ENCODE results near the gene IER5.

Gene IER5

DNA sequence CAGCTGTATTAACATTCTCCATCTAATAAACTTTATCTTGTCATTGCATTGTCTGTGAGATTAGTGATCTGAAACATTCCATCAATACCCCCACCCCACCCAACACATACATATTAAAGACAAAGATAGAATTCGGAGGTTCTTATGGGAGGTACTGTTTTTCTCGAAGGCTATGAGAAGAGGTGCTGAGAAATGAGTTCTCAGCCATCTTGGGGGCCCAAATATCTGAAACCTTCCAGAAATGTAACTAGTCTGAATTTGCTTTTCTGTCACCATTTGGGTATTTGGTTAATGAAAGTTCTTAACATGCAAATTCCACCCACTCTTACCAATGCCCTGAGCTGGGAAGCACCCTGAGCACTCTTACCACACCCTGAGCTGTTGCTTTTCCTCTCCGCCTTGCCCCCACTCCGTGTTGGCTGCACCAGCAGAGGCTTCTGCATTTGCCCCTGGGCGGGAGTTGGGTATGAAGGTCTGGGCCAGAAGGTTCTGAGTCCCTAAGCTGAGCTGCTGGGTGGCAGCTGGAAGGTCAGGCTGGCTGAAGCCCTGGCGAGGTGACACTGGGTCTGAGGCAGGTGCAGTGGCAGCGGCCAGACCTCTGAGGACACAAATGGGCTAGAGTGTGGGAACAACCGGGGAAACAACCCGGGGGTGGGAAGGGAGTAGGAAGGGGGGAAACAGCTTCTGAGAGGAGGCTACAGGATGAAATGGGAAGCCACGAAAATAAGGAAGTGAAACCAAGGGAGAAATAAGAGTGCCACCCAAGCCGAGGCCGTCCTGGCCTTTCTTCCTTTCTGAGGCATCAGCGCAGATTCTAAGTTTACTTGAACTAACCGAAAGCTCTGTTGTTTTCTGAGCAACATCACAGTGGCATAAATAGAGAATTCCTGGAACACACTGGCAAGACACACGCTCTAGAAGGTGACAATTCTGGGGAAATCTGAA lies 26.3 kb upstream of the IER5 start:
- peaks cover 19% of the 10 kb centered on the region for H3K9me3 Mint-ChIP-seq
- peak overlapping the region; percentile 86 for H3K27ac Mint-ChIP-seq
- peaks cover 26% of the 10 kb centered on the region for H3K4me1 Mint-ChIP-seq (ENCODE audit: low read depth)
- no peaks in the 10 kb centered on the region for H3K27me3 Mint-ChIP-seq
- peaks cover 27% of the 10 kb centered on the region for H3K36me3 Mint-ChIP-seq (ENCODE audit: low read depth)
- peak overlapping the region; percentile 62 for H3K4me3 Mint-ChIP-seq
- DNase-seq: peak; percentile 52

DNA sequence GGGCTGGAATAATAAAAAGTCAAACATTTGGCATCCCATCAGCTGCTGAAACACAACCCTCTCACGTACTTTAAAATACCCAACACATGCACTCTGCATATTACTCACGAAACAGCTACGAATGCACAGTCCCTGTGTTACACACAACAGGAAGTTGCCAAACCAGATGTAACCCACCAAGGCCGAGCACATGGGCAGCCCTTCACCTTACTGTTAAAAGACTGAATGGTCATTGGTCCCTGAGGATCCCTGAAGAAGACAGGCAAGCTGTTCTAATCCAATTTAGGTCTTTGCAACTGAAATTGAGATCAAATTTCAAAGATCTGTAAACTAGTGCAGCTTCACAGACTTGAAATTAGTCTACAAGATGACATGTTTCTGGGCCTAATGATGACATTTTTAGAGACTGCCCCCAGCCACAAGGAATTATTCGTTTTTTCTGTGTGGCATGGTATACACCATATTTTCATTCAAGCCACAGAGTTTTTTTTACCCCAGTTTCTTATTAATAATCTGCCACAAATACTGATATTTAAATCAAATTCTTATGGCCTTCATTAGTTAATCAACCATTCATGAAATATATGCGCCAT lies 25.6 kb upstream of the IER5 start:
- peak overlapping the region; percentile 86 for H3K27ac Mint-ChIP-seq
- peaks cover 24% of the 10 kb centered on the region for H3K36me3 Mint-ChIP-seq (ENCODE audit: low read depth)
- peaks cover 19% of the 10 kb centered on the region for H3K9me3 Mint-ChIP-seq
- peak overlapping the region; percentile 62 for H3K4me3 Mint-ChIP-seq
- H3K4me1 Mint-ChIP-seq (ENCODE audit: low read depth): peaks cover 26% of the 10 kb centered on the region
- peak; percentile 43 for DNase-seq
- H3K27me3 Mint-ChIP-seq: no peaks in the 10 kb centered on the region

DNA sequence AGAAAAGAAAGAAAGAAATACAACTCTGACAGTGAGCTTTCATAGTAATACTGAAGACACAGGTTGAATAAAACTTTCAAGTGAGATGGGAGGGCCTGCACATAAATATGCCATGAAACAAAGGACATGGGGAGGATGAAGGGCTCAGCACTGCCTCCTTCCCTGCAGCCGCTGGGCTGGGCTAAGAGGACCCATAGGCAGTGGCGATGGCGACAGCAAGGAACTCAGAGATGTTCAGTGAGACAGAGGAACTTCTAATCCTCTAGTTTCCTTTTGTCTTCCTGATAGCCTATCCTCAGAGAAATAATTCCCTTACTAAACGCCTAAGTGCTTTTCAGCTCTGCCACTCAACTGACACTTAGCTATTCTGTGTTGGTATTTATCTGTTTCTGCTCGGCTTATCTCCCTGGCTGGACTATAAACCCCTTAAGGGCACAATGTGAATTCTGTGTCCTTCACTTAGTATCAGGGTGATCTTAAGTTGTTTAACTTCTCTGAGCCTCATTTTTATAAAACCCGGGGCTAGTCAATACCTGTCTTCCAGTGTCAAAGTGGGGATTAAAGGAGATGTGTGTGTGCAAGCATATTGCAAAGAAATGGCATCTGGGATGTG lies 24.4 kb upstream of the IER5 start:
- H3K9me3 Mint-ChIP-seq: peaks cover 10% of the 10 kb centered on the region
- no peak for DNase-seq
- H3K36me3 Mint-ChIP-seq (ENCODE audit: low read depth): peaks cover 14% of the 10 kb centered on the region
- H3K4me3 Mint-ChIP-seq: no peak overlapping the region
- no peak overlapping the region for H3K27ac Mint-ChIP-seq
- H3K4me1 Mint-ChIP-seq (ENCODE audit: low read depth): peaks cover 26% of the 10 kb centered on the region
- no peaks in the 10 kb centered on the region for H3K27me3 Mint-ChIP-seq

DNA sequence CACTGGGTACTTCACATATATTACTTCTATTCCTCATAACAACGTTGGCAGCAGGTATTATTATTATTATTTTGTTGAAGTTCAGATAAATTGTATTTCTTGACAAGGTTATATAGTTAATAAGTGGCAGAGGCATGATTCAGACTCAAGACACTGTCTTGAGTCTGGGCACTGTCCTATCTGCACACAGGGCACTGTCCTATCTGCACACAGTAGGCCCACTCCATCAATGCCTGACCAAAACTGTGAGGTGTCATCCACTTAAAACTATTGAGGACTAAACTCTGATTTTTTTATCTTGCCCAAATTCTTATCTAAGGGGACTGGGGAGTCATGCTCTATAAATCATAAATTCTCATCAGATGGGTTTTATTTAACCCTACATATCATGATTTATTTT lies 23.8 kb upstream of the IER5 start:
- H3K4me1 Mint-ChIP-seq (ENCODE audit: low read depth): peaks cover 26% of the 10 kb centered on the region
- no peak overlapping the region for H3K27ac Mint-ChIP-seq
- no peaks in the 10 kb centered on the region for H3K27me3 Mint-ChIP-seq
- DNase-seq: no peak
- no peak overlapping the region for H3K4me3 Mint-ChIP-seq
- H3K36me3 Mint-ChIP-seq (ENCODE audit: low read depth): peaks cover 8% of the 10 kb centered on the region
- H3K9me3 Mint-ChIP-seq: peaks cover 4% of the 10 kb centered on the region

GRCh38 chr1:181073638-181074037 lies 14.9 kb upstream of the IER5 start:
- Mint-ChIP-seq H3K9me3 (no peaks in the 10 kb centered on the region), H3K27ac (no peak overlapping the region), H3K36me3 (ENCODE audit: low read depth) (no peaks in the 10 kb centered on the region), H3K27me3 (peaks cover 16% of the 10 kb centered on the region), H3K4me1 (ENCODE audit: low read depth) (peaks cover 3% of the 10 kb centered on the region), H3K4me3 (no peak overlapping the region)
- no peak for DNase-seq

DNA sequence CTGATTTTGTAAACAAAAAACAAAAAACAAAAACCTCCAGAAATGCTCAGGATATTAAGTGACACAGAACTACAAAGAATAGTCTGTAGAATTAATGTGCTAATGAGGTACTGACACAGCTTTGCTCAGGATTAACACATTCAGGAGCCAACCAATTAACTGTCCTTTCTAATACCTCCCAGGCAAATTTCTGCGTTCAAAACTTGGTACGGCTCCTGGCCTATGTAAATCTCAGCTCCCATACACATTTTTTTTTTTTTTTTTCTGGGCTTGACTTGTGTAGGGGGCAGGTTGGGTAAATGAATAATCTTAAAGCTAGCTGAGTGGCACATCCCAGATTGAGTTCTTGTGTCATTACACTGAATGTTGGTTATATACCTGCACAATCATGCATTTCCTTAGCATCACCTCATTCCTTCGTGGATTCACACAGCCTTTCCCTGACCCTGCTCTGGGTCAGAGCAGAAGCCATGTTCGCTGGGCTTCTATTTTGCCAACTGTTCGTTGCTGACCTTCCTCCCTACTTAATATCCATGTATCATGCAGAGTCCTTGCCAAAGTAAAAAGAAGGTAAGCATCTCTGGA lies 12.6 kb upstream of the IER5 start:
- Mint-ChIP-seq H3K4me3 (no peak overlapping the region), H3K36me3 (ENCODE audit: low read depth) (no peaks in the 10 kb centered on the region), H3K4me1 (ENCODE audit: low read depth) (peaks cover 12% of the 10 kb centered on the region), H3K9me3 (no peaks in the 10 kb centered on the region), H3K27ac (no peak overlapping the region), H3K27me3 (peaks cover 19% of the 10 kb centered on the region)
- DNase-seq: no peak

DNA sequence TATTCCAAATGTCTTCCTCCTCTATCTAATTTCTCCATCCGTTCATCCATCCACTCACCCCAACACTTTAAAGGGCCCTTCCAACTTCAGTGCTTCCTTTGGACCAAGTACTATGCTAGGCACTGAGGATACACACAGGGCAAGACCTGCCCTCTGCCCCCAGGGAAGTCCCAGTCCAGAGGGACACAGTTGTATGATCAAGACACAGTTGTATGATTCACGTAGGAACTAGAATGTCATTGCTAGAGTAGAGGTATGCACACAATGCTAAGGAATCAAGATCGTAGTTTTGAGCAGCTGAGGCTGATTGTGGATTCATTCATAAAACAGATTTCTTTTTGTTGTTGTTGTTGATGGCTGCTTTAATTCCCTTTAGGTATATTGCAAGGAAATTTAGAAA lies 11.6 kb upstream of the IER5 start:
- DNase-seq: no peak
- Mint-ChIP-seq H3K27me3 (peaks cover 22% of the 10 kb centered on the region), H3K4me1 (ENCODE audit: low read depth) (peaks cover 12% of the 10 kb centered on the region), H3K36me3 (ENCODE audit: low read depth) (no peaks in the 10 kb centered on the region), H3K27ac (no peak overlapping the region), H3K4me3 (no peak overlapping the region), H3K9me3 (no peaks in the 10 kb centered on the region)

DNA sequence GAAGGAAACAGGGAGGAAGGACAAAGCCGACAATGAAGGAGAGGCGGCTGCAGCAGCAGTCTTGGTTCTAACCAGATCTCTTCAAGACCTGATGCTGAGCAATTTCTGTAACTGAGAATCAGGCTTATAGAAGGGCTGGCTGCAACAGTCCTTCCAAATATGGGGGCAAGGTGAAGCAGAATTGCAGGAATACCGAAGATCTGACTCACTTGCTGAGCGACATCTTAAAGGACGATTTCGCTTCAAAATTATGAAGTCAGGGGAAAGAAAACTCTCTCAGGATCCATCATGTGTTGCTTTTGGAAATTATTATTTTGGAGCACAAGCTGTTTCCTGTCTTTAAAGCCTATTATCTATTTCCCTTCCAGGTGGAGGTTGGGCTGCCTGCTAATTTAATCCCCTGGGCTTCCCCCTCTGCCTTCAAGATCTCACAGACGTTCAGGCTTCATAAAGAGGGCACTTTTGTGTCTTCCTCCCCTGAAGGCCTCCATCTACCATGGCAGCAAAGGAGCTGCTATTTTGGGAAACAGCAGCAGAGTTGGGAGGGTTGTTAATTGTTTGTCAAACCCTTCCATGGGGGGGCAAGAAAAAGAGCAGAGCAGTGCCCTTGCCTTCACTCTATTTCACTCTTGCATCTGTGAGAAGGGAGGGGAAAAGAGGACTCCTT lies 10.8 kb upstream of the IER5 start:
- Mint-ChIP-seq H3K27ac (no peak overlapping the region), H3K36me3 (ENCODE audit: low read depth) (no peaks in the 10 kb centered on the region), H3K27me3 (peaks cover 22% of the 10 kb centered on the region), H3K4me1 (ENCODE audit: low read depth) (peaks cover 12% of the 10 kb centered on the region), H3K4me3 (no peak overlapping the region), H3K9me3 (no peaks in the 10 kb centered on the region)
- DNase-seq: no peak

GRCh38 chr1:181079382-181079781 lies 9.1 kb upstream of the IER5 start:
- no peak for DNase-seq
- Mint-ChIP-seq H3K4me1 (ENCODE audit: low read depth) (peaks cover 18% of the 10 kb centered on the region), H3K36me3 (ENCODE audit: low read depth) (no peaks in the 10 kb centered on the region), H3K9me3 (no peaks in the 10 kb centered on the region), H3K4me3 (no peak overlapping the region), H3K27ac (no peak overlapping the region), H3K27me3 (peaks cover 22% of the 10 kb centered on the region)

DNA sequence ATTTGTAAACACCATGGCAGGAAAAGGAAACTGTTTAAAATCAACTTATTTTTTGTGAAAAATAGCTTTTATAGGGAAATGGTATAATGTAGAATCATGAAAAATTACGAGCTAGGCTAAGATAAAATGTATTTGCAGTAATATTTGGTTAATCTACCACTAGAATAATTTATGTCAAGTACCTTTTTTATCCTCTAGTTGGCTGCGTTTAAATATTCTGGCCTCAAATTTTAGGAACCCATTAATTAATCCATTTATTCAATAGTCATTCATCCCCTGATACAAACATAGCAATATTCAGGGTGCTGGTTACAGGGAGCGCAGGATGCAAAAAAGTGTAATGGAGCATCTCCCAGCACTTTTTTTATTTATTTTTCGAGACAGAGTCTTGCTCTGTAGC lies 8.6 kb upstream of the IER5 start:
- H3K4me1 Mint-ChIP-seq (ENCODE audit: low read depth): peaks cover 20% of the 10 kb centered on the region
- no peak overlapping the region for H3K4me3 Mint-ChIP-seq
- peaks cover 22% of the 10 kb centered on the region for H3K27me3 Mint-ChIP-seq
- no peak overlapping the region for H3K27ac Mint-ChIP-seq
- DNase-seq: no peak
- no peaks in the 10 kb centered on the region for H3K36me3 Mint-ChIP-seq (ENCODE audit: low read depth)
- H3K9me3 Mint-ChIP-seq: no peaks in the 10 kb centered on the region

DNA sequence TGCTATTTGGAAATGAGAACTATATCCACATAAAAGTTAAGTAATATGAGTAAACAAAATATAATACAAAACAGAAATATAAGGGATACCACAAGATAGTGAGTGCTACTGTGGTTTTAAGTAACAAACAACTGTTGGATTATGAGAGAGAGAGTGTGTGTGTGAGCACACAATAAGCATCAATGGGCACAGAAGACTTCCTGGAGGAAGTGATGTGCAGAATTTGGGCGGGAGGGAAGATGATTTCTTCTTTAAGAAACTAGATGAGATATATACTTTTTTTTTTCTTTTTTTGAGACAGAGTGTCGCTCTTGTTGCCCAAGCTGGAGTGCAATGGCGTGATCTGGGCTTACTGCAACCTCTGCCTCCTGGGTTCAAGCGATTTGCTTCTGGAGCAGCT lies 7.9 kb upstream of the IER5 start:
- no peaks in the 10 kb centered on the region for H3K9me3 Mint-ChIP-seq
- H3K36me3 Mint-ChIP-seq (ENCODE audit: low read depth): no peaks in the 10 kb centered on the region
- H3K4me3 Mint-ChIP-seq: no peak overlapping the region
- no peak for DNase-seq
- H3K27ac Mint-ChIP-seq: no peak overlapping the region
- peaks cover 20% of the 10 kb centered on the region for H3K4me1 Mint-ChIP-seq (ENCODE audit: low read depth)
- H3K27me3 Mint-ChIP-seq: peaks cover 22% of the 10 kb centered on the region

DNA sequence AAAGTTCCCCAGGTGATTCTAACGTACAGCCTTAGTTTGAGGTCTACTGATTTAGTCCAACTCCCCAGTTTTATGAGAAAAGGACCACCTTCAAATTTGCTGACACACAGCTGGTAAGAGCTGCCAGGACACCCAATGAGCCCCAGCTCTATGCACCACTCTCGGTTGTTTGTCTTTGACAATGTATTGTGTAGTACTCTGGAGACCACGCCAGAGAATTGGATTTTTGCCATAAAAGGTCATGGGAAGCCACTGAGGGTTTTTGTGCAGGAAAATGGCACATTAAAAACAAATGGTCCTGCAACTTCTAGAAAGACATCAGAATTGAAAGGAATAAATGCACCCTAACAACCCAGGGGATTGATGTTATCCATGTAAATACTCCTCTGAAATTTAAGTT lies 7.1 kb upstream of the IER5 start:
- Mint-ChIP-seq H3K36me3 (ENCODE audit: low read depth) (no peaks in the 10 kb centered on the region), H3K27ac (no peak overlapping the region), H3K4me1 (ENCODE audit: low read depth) (peaks cover 20% of the 10 kb centered on the region), H3K9me3 (no peaks in the 10 kb centered on the region), H3K4me3 (no peak overlapping the region), H3K27me3 (peaks cover 14% of the 10 kb centered on the region)
- no peak for DNase-seq

DNA sequence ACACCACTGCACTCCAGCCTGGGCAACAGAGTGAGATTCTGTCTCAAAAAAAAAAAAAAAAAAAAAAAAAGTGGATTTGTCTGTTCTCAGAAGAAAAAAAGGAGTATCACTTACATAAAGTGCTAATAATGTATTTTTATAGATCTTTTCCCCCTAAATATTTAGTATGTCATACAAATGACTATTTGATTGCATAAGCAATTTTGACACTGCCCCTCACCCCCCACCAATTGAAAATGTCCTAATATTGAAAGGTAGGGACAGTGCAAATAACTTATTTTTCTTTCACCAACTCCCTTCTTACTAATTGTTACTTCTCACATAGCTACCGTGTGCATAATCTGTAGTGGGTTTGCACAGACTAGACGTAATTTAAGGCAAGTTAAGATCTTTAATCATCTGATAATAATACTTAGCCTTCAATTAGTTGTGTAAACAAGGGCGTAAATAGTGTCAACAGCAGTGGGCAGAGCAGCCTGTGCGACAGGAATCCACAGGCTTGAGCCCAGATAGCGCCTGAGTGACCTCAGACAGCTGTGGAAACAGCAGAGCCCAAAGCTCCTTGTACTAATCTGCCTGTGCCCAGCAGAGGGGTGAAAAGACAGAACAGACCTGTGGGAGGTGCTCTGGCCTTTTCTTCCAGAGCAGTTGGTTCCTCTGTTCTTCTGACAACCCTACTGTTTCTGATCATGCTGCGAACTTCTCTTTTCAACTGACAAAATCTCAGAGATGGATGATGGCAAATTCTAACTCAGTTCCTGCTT lies 4.5 kb upstream of the IER5 start:
- Mint-ChIP-seq H3K9me3 (no peaks in the 10 kb centered on the region), H3K4me1 (ENCODE audit: low read depth) (peaks cover 34% of the 10 kb centered on the region), H3K27ac (no peak overlapping the region), H3K36me3 (ENCODE audit: low read depth) (peaks cover 3% of the 10 kb centered on the region), H3K27me3 (peaks cover 6% of the 10 kb centered on the region), H3K4me3 (no peak overlapping the region)
- peak; percentile 60 for DNase-seq

DNA sequence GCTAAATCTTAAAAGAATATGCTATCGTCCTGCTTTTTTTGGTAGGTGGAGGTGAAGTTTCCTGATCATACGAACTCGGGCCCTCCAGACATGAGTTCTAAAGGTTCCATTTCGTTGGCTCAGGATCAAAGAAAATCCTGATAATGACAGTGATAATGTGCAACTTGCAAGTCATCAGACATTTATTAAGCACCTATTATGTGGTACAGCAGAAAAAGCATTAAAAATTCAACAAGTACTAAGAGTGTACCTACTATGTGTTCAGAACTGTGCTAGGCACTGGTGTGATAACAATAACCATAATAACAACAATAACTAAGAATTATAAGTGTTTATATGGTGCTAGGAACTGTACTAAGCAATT lies 3.9 kb upstream of the IER5 start:
- DNase-seq: no peak
- Mint-ChIP-seq H3K4me1 (ENCODE audit: low read depth) (peaks cover 29% of the 10 kb centered on the region), H3K9me3 (no peaks in the 10 kb centered on the region), H3K4me3 (no peak overlapping the region), H3K27me3 (peaks cover 5% of the 10 kb centered on the region), H3K27ac (no peak overlapping the region), H3K36me3 (ENCODE audit: low read depth) (peaks cover 5% of the 10 kb centered on the region)

All from activated T-cell treated with anti-CD3 and anti-CD28 coated beads, Interleukin-2, amount 50 U/mL, for 24 hours (primary cell).